Measurements from ENCODE around the gene TBC1D7.

GRCh38 chr6:13359287-13359686 is 30.9 kb upstream of the TBC1D7 start:
- TF ChIP-seq CTCF (IDR thresholded peaks at IDR 0.05 in 2 of 3, conservative IDR thresholded peaks at IDR 0.05 in 1 of 3; ENCODE audit: control insufficient read depth in 2 of 3, extremely low read depth in 1 of 3, insufficient read depth in 1 of 3, low read depth in 3 of 3, low read length in 3 of 3) (no peak), POLR2AphosphoS5 (IDR thresholded peaks at IDR 0.05; ENCODE audit: low read length) (no peak), CHD2 (IDR thresholded peaks at IDR 0.05; ENCODE audit: borderline replicate concordance, low read depth, low read length) (no peak), REST (IDR thresholded peaks at IDR 0.05; ENCODE audit: low read depth, low read length) (no peak), MLLT1 (IDR thresholded peaks at IDR 0.05) (no peak), BCLAF1 (IDR thresholded peaks at IDR 0.05) (no peak), KDM1A (IDR thresholded peaks at IDR 0.05; ENCODE audit: borderline replicate concordance) (no peak), EGR1 (IDR thresholded peaks at IDR 0.05; ENCODE audit: borderline replicate concordance in 1 of 2, low read depth in 2 of 2, low read length in 2 of 2) (no peak), NR2C2 (IDR thresholded peaks at IDR 0.05; ENCODE audit: borderline replicate concordance, control insufficient read depth, insufficient read length, low read depth) (no peak), SMC3 (IDR thresholded peaks at IDR 0.05; ENCODE audit: borderline replicate concordance, low read length) (no peak)

All from GM12878 (cell line).